VCaP (cell line): ENCODE data around the gene DNAH14.

ENCODE experiments used
- H3K27ac ChIP-seq: fragments of 450-650 bp; 2 replicates; pipeline ENCODE4 v1.5.1; 2017
- TF ChIP-seq, protein P1 (sequence below): fragments of 450-650 bp; conservative IDR thresholded peaks from 2 replicates; pipeline ENCODE4 v1.5.1; 2017; ENCODE audit warnings: mild to moderate bottlenecking, moderate library complexity

Gene DNAH14

DNA sequence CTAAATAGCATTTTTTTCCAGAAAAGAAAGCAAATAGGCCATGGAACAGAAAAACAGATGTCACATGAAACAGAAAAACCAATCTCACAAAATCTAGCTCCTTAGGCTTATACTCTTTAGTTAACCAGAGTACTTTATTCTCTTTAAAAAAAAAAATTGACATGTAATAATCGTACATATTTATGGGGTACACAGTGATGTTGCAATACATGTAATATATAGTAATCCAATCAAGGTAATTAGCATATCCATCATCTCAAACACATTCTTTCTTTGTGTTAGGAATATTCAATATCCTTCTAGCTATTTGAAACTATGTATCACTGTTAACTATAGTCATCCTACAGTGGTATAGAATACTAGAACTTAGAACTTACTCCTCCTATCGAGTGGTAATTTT lies 478.3 kb downstream of the DNAH14 start:
- no peak overlapping the region for H3K27ac ChIP-seq
- TF ChIP-seq, protein P1, sequence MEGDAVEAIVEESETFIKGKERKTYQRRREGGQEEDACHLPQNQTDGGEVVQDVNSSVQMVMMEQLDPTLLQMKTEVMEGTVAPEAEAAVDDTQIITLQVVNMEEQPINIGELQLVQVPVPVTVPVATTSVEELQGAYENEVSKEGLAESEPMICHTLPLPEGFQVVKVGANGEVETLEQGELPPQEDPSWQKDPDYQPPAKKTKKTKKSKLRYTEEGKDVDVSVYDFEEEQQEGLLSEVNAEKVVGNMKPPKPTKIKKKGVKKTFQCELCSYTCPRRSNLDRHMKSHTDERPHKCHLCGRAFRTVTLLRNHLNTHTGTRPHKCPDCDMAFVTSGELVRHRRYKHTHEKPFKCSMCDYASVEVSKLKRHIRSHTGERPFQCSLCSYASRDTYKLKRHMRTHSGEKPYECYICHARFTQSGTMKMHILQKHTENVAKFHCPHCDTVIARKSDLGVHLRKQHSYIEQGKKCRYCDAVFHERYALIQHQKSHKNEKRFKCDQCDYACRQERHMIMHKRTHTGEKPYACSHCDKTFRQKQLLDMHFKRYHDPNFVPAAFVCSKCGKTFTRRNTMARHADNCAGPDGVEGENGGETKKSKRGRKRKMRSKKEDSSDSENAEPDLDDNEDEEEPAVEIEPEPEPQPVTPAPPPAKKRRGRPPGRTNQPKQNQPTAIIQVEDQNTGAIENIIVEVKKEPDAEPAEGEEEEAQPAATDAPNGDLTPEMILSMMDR: no peak

DNA sequence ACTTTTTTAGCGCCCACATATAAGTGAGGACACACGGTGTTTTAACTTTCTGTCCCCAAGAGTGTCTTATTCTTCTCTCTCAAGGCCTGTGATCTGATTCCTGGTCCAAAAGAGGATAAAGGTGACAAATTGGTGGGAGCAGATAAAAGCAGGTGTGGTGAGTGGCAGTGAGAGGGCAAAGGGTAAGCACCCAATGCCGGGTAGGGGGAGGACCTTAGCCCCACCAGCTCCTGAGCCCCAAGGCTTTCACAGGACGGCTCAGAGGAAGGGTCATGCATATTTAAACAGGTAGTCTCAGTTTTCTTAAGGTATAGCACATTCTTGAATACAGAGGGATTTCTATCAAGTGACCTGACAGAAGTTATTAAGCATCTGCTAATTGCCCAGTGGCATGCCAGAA lies 478.8 kb downstream of the DNAH14 start:
- TF ChIP-seq, protein P1: no peak
- no peak overlapping the region for H3K27ac ChIP-seq

DNA sequence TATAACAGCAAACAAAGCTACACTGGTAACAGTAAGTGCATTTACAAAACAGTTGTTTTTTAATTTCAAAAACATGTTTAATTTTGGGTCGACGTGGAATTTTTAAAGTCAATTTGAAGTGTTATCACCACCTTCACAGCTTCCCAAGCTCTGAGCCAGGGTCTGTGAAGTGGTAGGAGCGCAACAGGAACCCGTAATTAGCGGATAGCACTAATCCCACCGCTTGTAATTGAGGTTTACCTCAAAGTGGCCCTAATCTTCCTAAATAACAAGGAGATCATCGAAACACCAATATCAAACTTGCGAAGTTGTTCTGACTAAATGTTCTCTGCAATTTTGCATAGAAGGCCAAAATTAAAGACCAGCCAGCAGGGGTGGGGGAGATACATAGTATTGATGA lies 479.6 kb downstream of the DNAH14 start:
- no peak overlapping the region; the same call in 1 of the 2 replicates for H3K27ac ChIP-seq
- TF ChIP-seq, protein P1: no peak

DNA sequence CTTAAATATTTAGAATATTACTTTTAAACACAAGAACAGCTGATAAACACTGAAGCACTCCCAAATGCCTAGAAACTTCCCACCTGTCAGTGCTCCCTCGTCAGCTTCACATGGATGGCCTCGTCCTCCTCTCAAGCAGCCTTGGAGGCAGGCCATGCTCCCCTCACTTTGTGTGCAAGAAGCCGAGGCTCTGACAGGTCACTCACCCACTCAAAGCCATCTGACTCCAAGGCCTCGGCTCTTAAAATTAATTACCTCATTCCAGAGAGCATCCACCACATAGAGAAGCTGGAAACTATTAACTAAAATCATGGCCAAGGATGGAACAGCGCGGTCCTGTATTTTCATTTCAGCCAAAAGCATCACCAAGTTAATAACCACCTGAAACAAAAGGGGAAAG lies 480.6 kb downstream of the DNAH14 start:
- TF ChIP-seq, protein P1: no peak
- H3K27ac ChIP-seq: peak overlapping the region; percentile 87

DNA sequence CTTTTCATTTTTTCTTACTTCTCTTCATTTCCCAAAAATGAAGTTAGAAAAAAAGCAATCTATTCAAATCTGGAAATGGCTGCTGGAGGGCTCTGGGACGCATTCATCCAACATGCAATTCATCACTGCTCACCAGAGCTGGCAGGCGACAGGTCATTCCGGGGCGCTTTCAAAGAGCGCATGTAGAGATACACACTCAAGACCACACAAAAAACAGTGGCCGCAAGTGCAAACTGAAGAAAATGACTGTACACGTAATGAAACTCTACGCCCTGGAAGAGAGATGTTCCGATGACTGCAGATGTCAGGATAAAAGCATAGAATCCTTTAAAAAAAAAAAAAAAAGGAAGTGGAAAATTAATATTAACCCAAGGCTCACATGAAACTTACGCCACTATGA lies 482.8 kb downstream of the DNAH14 start:
- peak overlapping the region; percentile 87 for H3K27ac ChIP-seq
- TF ChIP-seq, protein P1: no peak

DNA sequence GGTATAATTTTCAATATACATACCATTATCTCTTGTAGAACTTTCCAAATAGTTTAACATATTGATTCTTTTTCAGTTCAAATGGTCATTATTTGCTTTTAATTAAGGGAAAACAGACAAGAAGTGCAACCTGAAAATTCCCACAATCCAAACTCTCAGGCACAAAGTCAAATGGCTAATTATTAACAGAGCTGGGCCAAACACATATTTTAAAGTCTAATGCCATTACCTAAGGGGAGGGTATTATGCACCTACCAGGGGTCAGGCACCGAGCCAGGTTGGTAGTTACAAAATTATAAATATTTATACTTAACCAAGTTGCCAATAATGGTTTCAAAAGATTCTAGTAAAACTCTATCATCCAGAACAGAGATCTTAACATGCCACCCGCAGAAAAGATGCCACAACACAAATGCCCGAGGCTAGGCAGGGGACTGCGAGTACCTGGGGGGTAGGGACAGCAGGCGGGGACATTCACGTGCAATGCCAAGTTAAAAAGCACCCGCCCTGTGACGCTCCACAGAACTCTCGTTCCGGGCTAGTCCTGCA lies 483.4 kb downstream of the DNAH14 start:
- H3K27ac ChIP-seq: peak overlapping the region; percentile 87
- TF ChIP-seq, protein P1: no peak

DNA sequence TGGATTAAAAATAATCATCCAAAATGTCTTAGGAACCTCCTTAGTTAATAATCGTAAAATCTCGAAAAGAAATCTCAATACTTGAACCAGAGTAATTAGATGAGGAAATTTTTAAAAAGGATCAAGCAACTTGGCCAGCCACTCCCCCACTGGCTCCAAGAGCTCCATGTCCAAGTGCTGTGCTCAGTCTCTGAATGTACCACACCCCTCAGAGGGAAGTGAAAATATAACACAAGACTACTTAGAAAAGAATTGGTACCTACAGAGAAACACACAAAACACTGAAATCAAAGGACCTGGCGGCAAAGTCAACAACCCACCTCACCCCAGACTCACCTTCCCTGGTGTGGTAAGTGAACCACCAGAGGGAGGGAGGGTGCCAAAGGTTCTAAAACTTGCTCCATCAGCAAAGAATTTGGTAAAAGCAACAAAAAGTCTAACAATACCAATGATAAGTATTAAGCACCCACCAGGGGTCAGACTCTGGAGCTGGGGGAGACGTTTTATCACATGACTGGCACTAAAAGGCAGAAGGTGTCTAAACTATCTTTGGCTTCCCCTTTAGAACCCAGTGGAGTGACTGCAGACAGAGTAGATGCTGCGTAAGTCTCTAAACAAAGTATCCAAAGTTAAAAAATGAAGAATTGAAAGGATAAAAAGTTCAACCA lies 484.4 kb downstream of the DNAH14 start:
- TF ChIP-seq, protein P1: no peak
- H3K27ac ChIP-seq: peak overlapping the region; percentile 87
